ENCODE results near the gene CLEC16A. TPM values are rescaled to one million over a fixed set of nuclear protein-coding genes. Genes with fewer than 3 reads are reported as not detected.
A peak's percentile ranks its signal among the peaks of the same experiment; 100 is the strongest.

The CLEC16A gene
- total RNA-seq, 1 experiment from 2014 or later: 15.6 TPM

GRCh38 chr16:11170201-11170600 is 225.8 kb downstream of the CLEC16A start:
- no peak for DNase-seq (ENCODE audit: low spot score)
- in situ Hi-C loops (cut with HindIII; ENCODE audit: low sequenced_read_pairs): no loop called here

- in situ Hi-C loops (cut with HindIII; ENCODE audit: low sequenced_read_pairs): no loop called here
- DNase-seq (ENCODE audit: low spot score): no peak
Measured at GRCh38 chr16:11170696-11171447, 226.5 kb downstream of the CLEC16A start.

- DNase-seq (ENCODE audit: low spot score): no peak
- in situ Hi-C loops (cut with HindIII; ENCODE audit: low sequenced_read_pairs): no loop called here
Measured at GRCh38 chr16:11171448-11171709, 227.0 kb downstream of the CLEC16A start.

GRCh38 chr16:11171757-11172299 is 227.5 kb downstream of the CLEC16A start:
- DNase-seq (ENCODE audit: low spot score): no peak
- in situ Hi-C loops (cut with HindIII; ENCODE audit: low sequenced_read_pairs): no loop called here

GRCh38 chr16:11173426-11173825 is 229.1 kb downstream of the CLEC16A start:
- in situ Hi-C loops (cut with HindIII; ENCODE audit: low sequenced_read_pairs): no loop called here
- DNase-seq (ENCODE audit: low spot score): no peak

GRCh38 chr16:11174141-11174540 is 229.8 kb downstream of the CLEC16A start:
- in situ Hi-C loops (cut with HindIII; ENCODE audit: low sequenced_read_pairs): no loop called here
- DNase-seq (ENCODE audit: low spot score): no peak

- no peak for DNase-seq (ENCODE audit: low spot score)
- in situ Hi-C loops (cut with HindIII; ENCODE audit: low sequenced_read_pairs): no loop called here
Measured at GRCh38 chr16:11175106-11175786, 230.9 kb downstream of the CLEC16A start.

GRCh38 chr16:11175787-11176341 is 231.5 kb downstream of the CLEC16A start:
- in situ Hi-C loops (cut with HindIII; ENCODE audit: low sequenced_read_pairs): no loop called here
- no peak for DNase-seq (ENCODE audit: low spot score)

GRCh38 chr16:11177578-11178160 is 233.3 kb downstream of the CLEC16A start:
- DNase-seq (ENCODE audit: low spot score): no peak
- in situ Hi-C loops (cut with HindIII; ENCODE audit: low sequenced_read_pairs): no loop called here

GRCh38 chr16:11178424-11178823 is 234.1 kb downstream of the CLEC16A start:
- no peak for DNase-seq (ENCODE audit: low spot score)
- in situ Hi-C loops (cut with HindIII; ENCODE audit: low sequenced_read_pairs): no loop called here

GRCh38 chr16:11179574-11179973 is 235.2 kb downstream of the CLEC16A start:
- in situ Hi-C loops (cut with HindIII; ENCODE audit: low sequenced_read_pairs): no loop called here
- DNase-seq (ENCODE audit: low spot score): no peak

- no peak for DNase-seq (ENCODE audit: low spot score)
- in situ Hi-C loops (cut with HindIII; ENCODE audit: low sequenced_read_pairs): no loop called here
Measured at GRCh38 chr16:11180489-11180888, 236.1 kb downstream of the CLEC16A start.

GRCh38 chr16:11181242-11181898 is 237.0 kb downstream of the CLEC16A start:
- in situ Hi-C loops (cut with HindIII; ENCODE audit: low sequenced_read_pairs): no loop called here
- no peak for DNase-seq (ENCODE audit: low spot score)

GRCh38 chr16:11181899-11182279 is 237.5 kb downstream of the CLEC16A start:
- in situ Hi-C loops (cut with HindIII; ENCODE audit: low sequenced_read_pairs): no loop called here
- no peak for DNase-seq (ENCODE audit: low spot score)

GRCh38 chr16:11182411-11182810 is 238.0 kb downstream of the CLEC16A start:
- in situ Hi-C loops (cut with HindIII; ENCODE audit: low sequenced_read_pairs): no loop called here
- peak; percentile 37 for DNase-seq (ENCODE audit: low spot score)

GRCh38 chr16:11183035-11183812 is 238.9 kb downstream of the CLEC16A start:
- no peak for DNase-seq (ENCODE audit: low spot score)
- in situ Hi-C loops (cut with HindIII; ENCODE audit: low sequenced_read_pairs): no loop called here

- in situ Hi-C loops (cut with HindIII; ENCODE audit: low sequenced_read_pairs): no loop called here
- DNase-seq (ENCODE audit: low spot score): peak; percentile 26
Measured at GRCh38 chr16:11183951-11184350, 239.6 kb downstream of the CLEC16A start.

GRCh38 chr16:11187522-11188023 is 243.2 kb downstream of the CLEC16A start:
- no peak for DNase-seq (ENCODE audit: low spot score)
- in situ Hi-C loops (cut with HindIII; ENCODE audit: low sequenced_read_pairs): no loop called here

Data from G401 (cell line).